Measurements from ENCODE around the gene CYP3A4. TPM values are rescaled to one million over a fixed set of nuclear protein-coding genes. Genes with fewer than 3 reads are reported as not detected.

CYP3A4 gene
- total RNA-seq, 1 experiment from 2014 or later = not detected

GRCh38 chr7:99820408-99821027 is 36.5 kb upstream of the CYP3A4 start:
- Mint-ChIP-seq H3K27me3 (ENCODE audit: low read depth) (peaks cover 8% of the 10 kb centered on the region), H3K4me3 (no peak overlapping the region), H3K4me1 (peaks cover 0 to 4% of the 10 kb centered on the region in 2 experiments; a peak in 1 of 4 replicates), H3K9me3 (no peaks in the 10 kb centered on the region), H3K36me3 (ENCODE audit: insufficient read depth in 1 of 3, low read depth in 3 of 3) (peaks cover 0 to 2% (median 0%) of the 10 kb centered on the region in 3 experiments; a peak in 1 of 7 replicates), H3K27ac (no peak overlapping the region)
- Histone ChIP-seq H2BK20ac (ENCODE audit: low read depth, low read length, poor library complexity, severe bottlenecking) (no peak overlapping the region), H3K18ac (ENCODE audit: insufficient read length, low read depth, low read length) (no peak overlapping the region), H3K27me3 (ENCODE audit: insufficient read depth, low read length) (no peaks in the 10 kb centered on the region), H3K79me1 (ENCODE audit: insufficient read depth, low read depth, low read length, poor library complexity, severe bottlenecking) (no peaks in the 10 kb centered on the region), H3K27ac (ENCODE audit: insufficient read length, low read depth, low read length) (no peak overlapping the region), H3K14ac (ENCODE audit: insufficient read depth, low read length) (no peak overlapping the region), H2BK15ac (ENCODE audit: low read depth, low read length) (no peak overlapping the region), H3K56ac (ENCODE audit: insufficient read length, low read depth, low read length) (no peak overlapping the region), H3K4ac (ENCODE audit: low read depth, low read length) (no peak overlapping the region), H3K23ac (ENCODE audit: insufficient read length, low read depth, low read length) (no peak overlapping the region), H2AFZ (ENCODE audit: low read length) (no peak overlapping the region), H3K9me3 (ENCODE audit: control insufficient read depth, low read depth, low read length) (no peaks in the 10 kb centered on the region), H3K23me2 (ENCODE audit: insufficient read length, low read depth, low read length, poor library complexity, severe bottlenecking) (no peaks in the 10 kb centered on the region), H3K79me2 (ENCODE audit: insufficient read depth, low read length) (no peaks in the 10 kb centered on the region), H4K20me1 (ENCODE audit: control insufficient read depth, insufficient read depth, insufficient read length) (no peaks in the 10 kb centered on the region), H3K9ac (ENCODE audit: extremely low read depth, insufficient read length, low read length) (no peak overlapping the region), H3K4me1 (ENCODE audit: insufficient read depth, low read length) (no peaks in the 10 kb centered on the region), H3K4me2 (ENCODE audit: insufficient read depth, insufficient read length, low read length) (no peak overlapping the region), H3T11ph (ENCODE audit: low read length) (no peak overlapping the region), H4K5ac (ENCODE audit: insufficient read length, low read depth, low read length) (no peak overlapping the region), H2AK5ac (ENCODE audit: insufficient read length, low read length) (no peak overlapping the region), H4K91ac (ENCODE audit: insufficient read length, low read depth, low read length) (no peak overlapping the region), H2BK120ac (ENCODE audit: low read depth, low read length, poor library complexity, severe bottlenecking) (no peak overlapping the region), H2BK5ac (ENCODE audit: insufficient read length, low read length) (no peak overlapping the region), H4K8ac (replicated peaks; ENCODE audit: insufficient read length, low read depth, low read length) (no peak overlapping the region), H2BK12ac (ENCODE audit: insufficient read length, low read depth, low read length) (no peak overlapping the region)
- no CpG with 5 or more reads among the region's 2 CpGs for WGBS (ENCODE audit: extremely low coverage, insufficient read length, low lambda C conversion rate)
- no peak for DNase-seq
- TF ChIP-seq CTCF (conservative IDR thresholded peaks at IDR 0.05) = no peak
